Tibial nerve (tissue), 4 donors: ENCODE measurements around the gene SLC35F6. TPM values are rescaled to one million over a fixed set of nuclear protein-coding genes. Genes with fewer than 3 reads are reported as not detected.
A peak's percentile ranks its signal among the peaks of the same experiment; 100 is the strongest.

ENCODE experiments used
- DNase-seq, 2 donors: peaks; one replicate each; pipeline ENCODE4 v3.0.0-alpha.2; 2019; ENCODE audit warnings: low spot score in 2 of 2
- H3K27ac ChIP-seq, 4 donors: fragments of 200-600 bp; sonication (generic) in 3 of 4; one replicate each; pipeline ENCODE4 v1.5.1; 2017 to 2019; ENCODE audit warnings: mild to moderate bottlenecking in 1 of 4
- H3K27me3 ChIP-seq, 2 donors: fragments of 200-600 bp; sonication (generic) in 1 of 2; one replicate each; pipeline versions ENCODE4 v1.5.1 to v1.6.0; 2017 to 2019
- H3K36me3 ChIP-seq, 3 donors: fragments of 200-600 bp; sonication (generic); one replicate each; pipeline ENCODE4 v1.5.1; 2018 to 2019
- H3K4me1 ChIP-seq, 4 donors: fragments of 200-600 bp; sonication (generic) in 3 of 4; one replicate each; pipeline ENCODE4 v1.5.1; 2017 to 2019
- H3K4me3 ChIP-seq, 4 donors: fragments of 200-600 bp; sonication (generic) in 3 of 4; one replicate each; pipeline ENCODE4 v1.5.1; 2017 to 2019; ENCODE audit warnings: mild to moderate bottlenecking in 1 of 4, moderate library complexity in 1 of 4
- H3K9me3 ChIP-seq, 4 donors: fragments of 200-600 bp; sonication (generic) in 3 of 4; one replicate each; pipeline ENCODE4 v1.5.1; 2017 to 2019
- CTCF ChIP-seq, 5 experiments: fragments of 200-600 bp in 3 of 5; fragments of 450-650 bp in 2 of 5; sonication (generic) in 3 of 5; IDR thresholded peaks; one replicate each; pipeline ENCODE4 v1.5.1; 2016 to 2019; ENCODE audit warnings: antibody characterized with exemption in 5 of 5, mild to moderate bottlenecking in 3 of 5, moderate library complexity in 2 of 5
- EP300 ChIP-seq, 2 donors: sonication (generic); formaldehyde crosslinking; IDR thresholded peaks; one replicate each; pipeline ENCODE4 v1.6.1; 2017; ENCODE audit warnings: antibody characterized with exemption in 2 of 2, mild to moderate bottlenecking in 1 of 2
- POLR2A ChIP-seq, 2 donors: fragments of 450-650 bp; IDR thresholded peaks; one replicate each; pipeline ENCODE4 v1.6.1; 2017; ENCODE audit warnings: antibody characterized with exemption in 2 of 2, mild to moderate bottlenecking in 2 of 2, moderate library complexity in 2 of 2
- WGBS, 2 donors: methylation state at CpG; one replicate each; pipeline ENCODE4 v1.1.5; 2018; 5-methylcytosine and 5-hydroxymethylcytosine counted together
- total RNA-seq, 4 donors: library from RNA; depleted of rRNA; stranded (reverse); fragments of >200 nt; gene quantifications; one replicate each; pipeline ENCODE4 v1.1.0, GENCODE V29; 2016

SLC35F6 gene
- 10 to 100 TPM; 30.1 to 51.6 (median 43.3) TPM for total RNA-seq

GRCh38 chr2:26764078-26764887 is at the start of gene SLC35F6:
Gene SLC35F6, plus strand, starts transcription at chr2:26764284. Its CDS starts 66 bp downstream, at chr2:26764350.
- 1% methylated on average over 51 to 59 of the region's 68 CpGs for WGBS, 2 donors

GRCh38 chr2:26715528-26716270 is 48.4 kb upstream of the SLC35F6 start:
- Histone ChIP-seq H3K4me1 (peaks cover 0 to 11% (median 8%) of the 10 kb centered on the region in 4 donors), H3K27ac (no peak overlapping the region), H3K4me3 (no peak overlapping the region), H3K9me3 (no peaks in the 10 kb centered on the region), H3K27me3 (no peaks in the 10 kb centered on the region), H3K36me3 (no peaks in the 10 kb centered on the region)
- WGBS, 2 donors = 73% methylated on average over 13 of the region's 13 CpGs
- TF ChIP-seq EP300 (IDR thresholded peaks at IDR 0.05) (no peak), POLR2A (IDR thresholded peaks at IDR 0.05) (no peak), CTCF (IDR thresholded peaks at IDR 0.05) (no peak)
- DNase-seq = no peak

More at GRCh38 chr2:26764078-26764887, at the start of gene SLC35F6:
- no peaks in the 10 kb centered on the region for H3K36me3 ChIP-seq
- H3K4me3 ChIP-seq = peak within 1 kb of the TSS; percentile 71 to 79 (median 78)
- TF ChIP-seq CTCF (IDR thresholded peaks at IDR 0.05) (peak in 1 of 5 experiments; percentile 16), POLR2A (IDR thresholded peaks at IDR 0.05) (peak; percentile 92 to 93), EP300 (IDR thresholded peaks at IDR 0.05) (peak in 1 of 2 donors; percentile 90)
- H3K9me3 ChIP-seq = no peaks in the 10 kb centered on the region
- H3K27me3 ChIP-seq = no peaks in the 10 kb centered on the region
- peaks cover 0 to 51% (median 26%) of the 10 kb centered on the region in 4 donors for H3K4me1 ChIP-seq
- peak within 1 kb of the TSS; percentile 70 to 95 (median 92) for H3K27ac ChIP-seq
- peak; percentile 64 to 71 for DNase-seq

- Histone ChIP-seq H3K27ac (no peak overlapping the region), H3K9me3 (no peaks in the 10 kb centered on the region), H3K36me3 (no peaks in the 10 kb centered on the region), H3K4me1 (peaks cover 0 to 17% (median 15%) of the 10 kb centered on the region in 4 donors), H3K27me3 (no peaks in the 10 kb centered on the region), H3K4me3 (no peak overlapping the region)
- 91 to 94% methylated on average over 3 of the region's 3 CpGs for WGBS, 2 donors
- TF ChIP-seq CTCF (IDR thresholded peaks at IDR 0.05) (no peak), POLR2A (IDR thresholded peaks at IDR 0.05) (no peak)
- no peak for DNase-seq
Measured at GRCh38 chr2:26716340-26716739, 47.7 kb upstream of the SLC35F6 start.

- DNase-seq = no peak
- no peak overlapping the region for H3K27ac ChIP-seq
- no peak for TF ChIP-seq POLR2A (IDR thresholded peaks at IDR 0.05)
- no peak for TF ChIP-seq CTCF (IDR thresholded peaks at IDR 0.05)
- TF ChIP-seq EP300 (IDR thresholded peaks at IDR 0.05) = no peak
- H3K36me3 ChIP-seq = no peaks in the 10 kb centered on the region
- H3K9me3 ChIP-seq = no peaks in the 10 kb centered on the region
- H3K27me3 ChIP-seq = no peaks in the 10 kb centered on the region
- no peak overlapping the region for H3K4me3 ChIP-seq
- H3K4me1 ChIP-seq = peaks cover 0 to 19% (median 17%) of the 10 kb centered on the region in 4 donors
- WGBS, 2 donors = 94 to 100% methylated on average over 2 of the region's 2 CpGs
Measured at GRCh38 chr2:26716769-26717168, 47.3 kb upstream of the SLC35F6 start.

- DNase-seq = no peak
- Histone ChIP-seq H3K36me3 (no peaks in the 10 kb centered on the region), H3K9me3 (no peaks in the 10 kb centered on the region), H3K27ac (no peak overlapping the region), H3K27me3 (no peaks in the 10 kb centered on the region), H3K4me1 (peaks cover 0 to 19% (median 17%) of the 10 kb centered on the region in 4 donors), H3K4me3 (no peak overlapping the region)
- TF ChIP-seq POLR2A (IDR thresholded peaks at IDR 0.05) = no peak
- TF ChIP-seq CTCF (IDR thresholded peaks at IDR 0.05) = no peak
- no peak for TF ChIP-seq EP300 (IDR thresholded peaks at IDR 0.05)
- WGBS, 2 donors = 73 to 100% methylated on average over 5 of the region's 5 CpGs
Measured at GRCh38 chr2:26717362-26717761, 46.7 kb upstream of the SLC35F6 start.
